IMR-90 (cell line): ENCODE results near the gene KIR3DL3. TPM values are rescaled to one million over a fixed set of nuclear protein-coding genes. Genes with fewer than 3 reads are reported as not detected.
A peak's percentile ranks its signal among the peaks of the same experiment; 100 is the strongest.
"Not testable (repeated sequence)": the region's sequence is repeated elsewhere in the genome, so short reads cannot be mapped to it uniquely, and the experiment has no call there.

Source experiments
- ATAC-seq: fragments of 200-7000 bp; cut with Tn5 transposase; 2 replicates; pipeline ENCODE4 v1.9.1; 2020; ENCODE audit warnings: low read depth, mild to moderate bottlenecking, moderate library complexity
- BruUV-seq: library from RNA; stranded (reverse); fragments of 400-500 nt; replicated peaks from 2 replicates; lab custom pipeline; 2021; lab: Mats Ljungman, UMichigan
- CTCF ChIA-PET: fragments of 300-600 bp; formaldehyde crosslinking; extraction: SDS; loops from one replicate; lab custom pipeline; 2021; ENCODE audit warnings: antibody characterized with exemption; lab: Yijun Ruan, JAX
- POLR2A ChIA-PET: fragments of 300-600 bp; sonication (Branson Sonifier 250); formaldehyde crosslinking; loops from one replicate; lab custom pipeline; 2022; ENCODE audit warnings: antibody characterized with exemption; ENCODE audit not compliant: unreplicated experiment; lab: Charles Lee
- DNase-seq: peaks from one replicate; pipeline ENCODE4 v3.0.0; 2013
- H2AFZ ChIP-seq: replicated peaks from 2 replicates; pipeline ENCODE3; 2013; ENCODE audit warnings: low read length, mild to moderate bottlenecking; ENCODE audit not compliant: poor library complexity
- H2AK5ac ChIP-seq: 2 replicates; pipeline ENCODE4 v1.6.1; 2013; ENCODE audit warnings: low read depth, low read length, inconsistent platforms
- H2AK9ac ChIP-seq: replicated peaks from 2 replicates; pipeline ENCODE3; 2013; ENCODE audit warnings: mild to moderate bottlenecking, low read depth, low read length, moderate library complexity; ENCODE audit not compliant: poor library complexity
- H2BK120ac ChIP-seq: 2 replicates; pipeline ENCODE4 v1.6.1; 2013; ENCODE audit warnings: low read depth, low read length, inconsistent platforms
- H2BK15ac ChIP-seq: 3 replicates; pipeline ENCODE4 v1.6.1; 2013; ENCODE audit warnings: low read depth, low read length, inconsistent platforms
- H2BK20ac ChIP-seq: 2 replicates; pipeline ENCODE4 v1.6.1; 2013; ENCODE audit warnings: low read depth, mild to moderate bottlenecking, inconsistent platforms, low read length, moderate library complexity
- H2BK5ac ChIP-seq: 2 replicates; pipeline ENCODE4 v1.6.1; 2013; ENCODE audit warnings: mild to moderate bottlenecking, low read depth, low read length, inconsistent platforms; ENCODE audit not compliant: poor library complexity, severe bottlenecking
- H3K14ac ChIP-seq: replicated peaks from 2 replicates; pipeline ENCODE4 v1.6.1; 2013; ENCODE audit warnings: low read depth, low read length, inconsistent platforms
- H3K18ac ChIP-seq: 2 replicates; pipeline ENCODE4 v1.6.1; 2013; ENCODE audit warnings: low read depth, low read length, control low read depth
- H3K23ac ChIP-seq: 2 replicates; pipeline ENCODE4 v1.6.1; 2013; ENCODE audit warnings: low read depth, low read length, inconsistent platforms
- H3K27ac ChIP-seq: 2 replicates; pipeline ENCODE4 v1.5.1; 2013; ENCODE audit warnings: mild to moderate bottlenecking, control low read depth, low read length; ENCODE audit not compliant: insufficient read depth
- H3K27me3 ChIP-seq: 2 replicates; pipeline ENCODE4 v1.6.1; 2013; ENCODE audit warnings: low read length; ENCODE audit not compliant: control insufficient read depth, insufficient read depth
- H3K36me3 ChIP-seq: 2 replicates; pipeline ENCODE4 v1.6.1; 2013; ENCODE audit warnings: low read length, mixed read lengths; ENCODE audit not compliant: control insufficient read depth, insufficient read depth
- H3K4ac ChIP-seq: 2 replicates; pipeline ENCODE4 v1.6.1; 2013; ENCODE audit warnings: low read depth, low read length, inconsistent platforms
- H3K4me1 ChIP-seq: 2 replicates; pipeline ENCODE4 v1.6.1; 2013; ENCODE audit warnings: low read length, mixed read lengths; ENCODE audit not compliant: control insufficient read depth, insufficient read depth
- H3K4me2 ChIP-seq: 2 replicates; pipeline ENCODE4 v1.6.1; 2013; ENCODE audit warnings: low read depth, mild to moderate bottlenecking, control low read depth, low read length, moderate library complexity
- H3K4me3 ChIP-seq: 2 replicates; pipeline ENCODE4 v1.5.1; 2013; ENCODE audit warnings: low read depth, mild to moderate bottlenecking, control low read depth, low read length, moderate library complexity; ENCODE audit not compliant: insufficient read depth
- H3K56ac ChIP-seq: 2 replicates; pipeline ENCODE4 v1.6.1; 2013; ENCODE audit warnings: low read length, inconsistent platforms; ENCODE audit not compliant: insufficient read depth; ENCODE audit errors: extremely low read depth
- H3K79me1 ChIP-seq, 2 experiments: 2 replicates each; pipeline ENCODE4 v1.6.1; 2013; ENCODE audit warnings: low read length in 2 of 2, inconsistent platforms in 1 of 2, low read depth in 1 of 2
- H3K9ac ChIP-seq: 2 replicates; pipeline ENCODE4 v1.6.1; 2013; ENCODE audit warnings: low read depth, low read length, control low read depth
- H3K9me1 ChIP-seq: 2 replicates; pipeline ENCODE4 v1.6.1; 2013; ENCODE audit warnings: low read length, inconsistent platforms; ENCODE audit not compliant: insufficient read depth
- H3K9me3 ChIP-seq: 2 replicates; pipeline ENCODE4 v1.6.1; 2013; ENCODE audit warnings: low read length; ENCODE audit not compliant: control insufficient read depth, insufficient read depth
- H4K20me1 ChIP-seq: 2 replicates; pipeline ENCODE4 v1.6.1; 2013; ENCODE audit warnings: low read length, inconsistent platforms; ENCODE audit not compliant: insufficient read depth
- H4K5ac ChIP-seq: 2 replicates; pipeline ENCODE4 v1.6.1; 2013; ENCODE audit warnings: mild to moderate bottlenecking, low read depth, low read length, control low read depth
- H4K8ac ChIP-seq, 2 experiments: 2 replicates each; pipeline ENCODE4 v1.6.1; 2013; ENCODE audit warnings: low read depth in 2 of 2, low read length in 2 of 2, control low read depth in 1 of 2, inconsistent platforms in 1 of 2
- H4K91ac ChIP-seq: 2 replicates; pipeline ENCODE4 v1.6.1; 2013; ENCODE audit warnings: low read depth, low read length, inconsistent platforms; ENCODE audit not compliant: insufficient read depth
- RAD21 ChIP-seq: IDR thresholded peaks from 2 replicates; pipeline ENCODE4 v1.6.1; 2012; ENCODE audit warnings: low read length, improper control_type of control experiment
- SMC3 ChIP-seq: fragments of 150-350 bp; IDR thresholded peaks from 2 replicates; pipeline ENCODE4 v1.6.1; 2016; ENCODE audit warnings: low read depth, mild to moderate bottlenecking, antibody characterized with exemption, low read length, moderate library complexity
- WGBS, 2 experiments: methylation state at CpG; one replicate each; pipeline versions ENCODE4 v1.1.5 to v1.1.7; 2013; ENCODE audit warnings: missing lambda C conversion rate in 2 of 2; ENCODE audit not compliant: insufficient read length in 1 of 2; ENCODE audit errors: extremely low coverage in 2 of 2; 5-methylcytosine and 5-hydroxymethylcytosine counted together
- dilution Hi-C: fragments of 300-500 bp; cut with HindIII; formaldehyde crosslinking; loops from one replicate; pipeline ENCODE4 v1.14.3; 2018; ENCODE audit warnings: low sequenced_read_pairs; ENCODE audit not compliant: unreplicated experiment
- in situ Hi-C: fragments of 300-500 bp; cut with MboI; formaldehyde crosslinking; loops from 3 replicates; pipeline ENCODE4 v1.14.3; 2019; ENCODE audit warnings: low sequenced_read_pairs, inconsistent platforms, mixed read lengths
- intact Hi-C: fragments of 100-400 bp; cut with micrococcal nuclease; formaldehyde crosslinking; loops from 2 replicates; pipeline ENCODE4 v1.10.0; 2022
- polyA plus RNA-seq, 3 experiments: library from polyadenylated mRNA; depleted of rRNA; stranded (reverse); fragments of >200 nt; gene quantifications; 2 replicates each; pipeline ENCODE4 v1.2.3, GENCODE V29; 2012; ENCODE audit warnings: low replicate concordance in 1 of 3
- total RNA-seq: library from RNA; depleted of rRNA; stranded (reverse); fragments of >200 nt; gene quantifications from 2 replicates; pipeline ENCODE4 v1.2.3, GENCODE V29; 2012
- TF ChIP-seq, protein P1 (sequence below): conservative IDR thresholded peaks from 2 replicates; pipeline ENCODE4 v1.5.1; 2012; ENCODE audit warnings: mild to moderate bottlenecking, low read depth, low read length, improper control_type of control experiment

Gene KIR3DL3
- total and polyA plus RNA-seq, 2 of the 4 experiments (the other 2 are of a cell fraction), result not detected

DNA sequence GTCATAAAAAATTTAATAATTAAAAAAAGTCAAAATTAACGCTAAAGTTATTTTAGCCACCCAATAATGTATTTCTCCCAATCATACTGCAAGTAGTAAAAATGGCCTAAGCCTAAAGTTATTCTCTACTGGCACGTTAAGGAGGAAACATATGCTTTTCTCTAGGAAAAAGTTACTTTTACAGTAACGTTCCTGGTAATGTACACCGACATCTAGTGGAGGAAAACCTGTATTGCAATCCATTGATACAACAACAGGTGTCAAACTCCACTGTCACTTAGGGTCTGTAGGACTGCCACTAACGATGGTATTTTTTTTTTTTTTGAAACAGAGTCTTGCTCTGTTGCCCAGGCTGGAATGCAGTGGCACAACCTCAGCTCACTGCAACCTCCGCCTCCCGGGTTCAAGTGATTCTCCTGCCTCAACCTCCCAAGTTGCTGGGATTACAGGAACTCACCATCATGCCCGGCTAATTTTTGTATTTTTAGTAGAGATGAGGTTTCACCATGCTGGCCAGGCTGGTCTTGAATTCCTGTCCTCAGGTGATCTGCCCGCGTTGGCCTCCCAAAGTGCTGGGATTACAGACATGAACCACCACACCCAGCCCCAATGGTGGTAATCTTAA lies 47.9 kb upstream of the KIR3DL3 start:
- H2AK5ac ChIP-seq, H3K27me3 ChIP-seq, H3K9me1 ChIP-seq, H3K9me3 ChIP-seq, H4K91ac ChIP-seq, H3K79me1 ChIP-seq, H3K27ac ChIP-seq, H4K5ac ChIP-seq, H3K36me3 ChIP-seq, H3K14ac ChIP-seq, H2BK120ac ChIP-seq, dilution Hi-C loops, H3K56ac ChIP-seq, H2AK9ac ChIP-seq, H3K23ac ChIP-seq, H2BK5ac ChIP-seq, H3K18ac ChIP-seq, H2BK15ac ChIP-seq, H2BK20ac ChIP-seq, H3K4ac ChIP-seq, in situ Hi-C loops, H4K20me1 ChIP-seq, H3K4me1 ChIP-seq, POLR2A ChIA-PET, H4K8ac ChIP-seq, BruUV-seq, H3K4me3 ChIP-seq, H3K9ac ChIP-seq, H2AFZ ChIP-seq, H3K4me2 ChIP-seq: not testable (repeated sequence)
- DNase-seq, result peak; percentile 27
- TF ChIP-seq RAD21 (peak; percentile 40), SMC3 (peak; percentile 38; the same call in 1 of the 2 replicates)
- TF ChIP-seq, protein P1, sequence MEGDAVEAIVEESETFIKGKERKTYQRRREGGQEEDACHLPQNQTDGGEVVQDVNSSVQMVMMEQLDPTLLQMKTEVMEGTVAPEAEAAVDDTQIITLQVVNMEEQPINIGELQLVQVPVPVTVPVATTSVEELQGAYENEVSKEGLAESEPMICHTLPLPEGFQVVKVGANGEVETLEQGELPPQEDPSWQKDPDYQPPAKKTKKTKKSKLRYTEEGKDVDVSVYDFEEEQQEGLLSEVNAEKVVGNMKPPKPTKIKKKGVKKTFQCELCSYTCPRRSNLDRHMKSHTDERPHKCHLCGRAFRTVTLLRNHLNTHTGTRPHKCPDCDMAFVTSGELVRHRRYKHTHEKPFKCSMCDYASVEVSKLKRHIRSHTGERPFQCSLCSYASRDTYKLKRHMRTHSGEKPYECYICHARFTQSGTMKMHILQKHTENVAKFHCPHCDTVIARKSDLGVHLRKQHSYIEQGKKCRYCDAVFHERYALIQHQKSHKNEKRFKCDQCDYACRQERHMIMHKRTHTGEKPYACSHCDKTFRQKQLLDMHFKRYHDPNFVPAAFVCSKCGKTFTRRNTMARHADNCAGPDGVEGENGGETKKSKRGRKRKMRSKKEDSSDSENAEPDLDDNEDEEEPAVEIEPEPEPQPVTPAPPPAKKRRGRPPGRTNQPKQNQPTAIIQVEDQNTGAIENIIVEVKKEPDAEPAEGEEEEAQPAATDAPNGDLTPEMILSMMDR, result peak; percentile 56
- intact Hi-C loops, result loop anchor here (1.0 kb wide), 1 partner anchor 195 kb away; no protein-coding TSS in a partner anchor
- ATAC-seq, result peak; percentile 75
- no CpG with 5 or more reads among the region's 10 CpGs for WGBS, 2 experiments
- CTCF ChIA-PET, result interaction anchor here (2.0 kb wide), 1 partner anchor 195 kb away, joined by 8 read pairs; no protein-coding TSS in a partner anchor
